GM06990 (cell line): ENCODE results near the gene CATSPER3.

ENCODE experiments used
- DNase-seq: peaks from one replicate; pipeline ENCODE4 v3.0.0-alpha.2; 2011; ENCODE audit not compliant: insufficient read length; ENCODE audit errors: extremely low read depth
- H3K27me3 ChIP-seq: replicated peaks from 2 replicates; pipeline ENCODE4 v1.6.0; 2011; ENCODE audit warnings: low read length; ENCODE audit not compliant: control insufficient read depth, insufficient read depth
- H3K36me3 ChIP-seq: 2 replicates; pipeline ENCODE4 v1.5.1; 2011; ENCODE audit warnings: low read length; ENCODE audit not compliant: control insufficient read depth, insufficient read depth
- H3K4me3 ChIP-seq: replicated peaks from 2 replicates; pipeline ENCODE4 v1.5.1; 2011; ENCODE audit warnings: low read depth, mild to moderate bottlenecking, control low read depth, low read length
- TF ChIP-seq, protein P1 (sequence below): IDR thresholded peaks from 2 replicates; pipeline ENCODE4 v1.5.1; 2011; ENCODE audit warnings: low read length, control low read depth, mild to moderate bottlenecking, inconsistent platforms; ENCODE audit not compliant: insufficient read depth, poor library complexity, severe bottlenecking

Gene CATSPER3

DNA sequence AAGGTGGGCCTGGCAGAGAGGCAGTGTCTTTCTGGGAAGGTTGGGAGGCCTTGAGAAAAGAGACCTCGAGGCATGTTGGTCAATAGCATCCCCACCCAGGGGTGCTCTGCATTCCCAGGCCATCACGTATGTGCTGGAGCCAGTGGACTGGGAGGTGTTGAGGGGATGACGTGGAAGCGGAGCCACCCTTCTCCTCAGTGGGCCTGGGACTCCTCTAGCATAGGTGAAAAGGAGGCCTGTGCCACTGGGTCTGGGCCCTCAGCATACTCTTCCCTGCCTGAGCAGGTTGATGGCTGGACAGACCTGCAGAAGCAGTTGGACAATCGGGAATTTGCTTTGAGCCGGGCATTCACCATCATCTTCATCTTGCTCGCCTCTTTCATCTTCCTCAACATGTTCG, 40.8 kb downstream of the CATSPER3 start:
- H3K27me3 ChIP-seq = no peaks in the 10 kb centered on the region; the same call in 1 of the 2 replicates
- TF ChIP-seq, protein P1, sequence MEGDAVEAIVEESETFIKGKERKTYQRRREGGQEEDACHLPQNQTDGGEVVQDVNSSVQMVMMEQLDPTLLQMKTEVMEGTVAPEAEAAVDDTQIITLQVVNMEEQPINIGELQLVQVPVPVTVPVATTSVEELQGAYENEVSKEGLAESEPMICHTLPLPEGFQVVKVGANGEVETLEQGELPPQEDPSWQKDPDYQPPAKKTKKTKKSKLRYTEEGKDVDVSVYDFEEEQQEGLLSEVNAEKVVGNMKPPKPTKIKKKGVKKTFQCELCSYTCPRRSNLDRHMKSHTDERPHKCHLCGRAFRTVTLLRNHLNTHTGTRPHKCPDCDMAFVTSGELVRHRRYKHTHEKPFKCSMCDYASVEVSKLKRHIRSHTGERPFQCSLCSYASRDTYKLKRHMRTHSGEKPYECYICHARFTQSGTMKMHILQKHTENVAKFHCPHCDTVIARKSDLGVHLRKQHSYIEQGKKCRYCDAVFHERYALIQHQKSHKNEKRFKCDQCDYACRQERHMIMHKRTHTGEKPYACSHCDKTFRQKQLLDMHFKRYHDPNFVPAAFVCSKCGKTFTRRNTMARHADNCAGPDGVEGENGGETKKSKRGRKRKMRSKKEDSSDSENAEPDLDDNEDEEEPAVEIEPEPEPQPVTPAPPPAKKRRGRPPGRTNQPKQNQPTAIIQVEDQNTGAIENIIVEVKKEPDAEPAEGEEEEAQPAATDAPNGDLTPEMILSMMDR = no peak
- no peak overlapping the region for H3K4me3 ChIP-seq
- DNase-seq = no peak
- no peaks in the 10 kb centered on the region for H3K36me3 ChIP-seq

DNA sequence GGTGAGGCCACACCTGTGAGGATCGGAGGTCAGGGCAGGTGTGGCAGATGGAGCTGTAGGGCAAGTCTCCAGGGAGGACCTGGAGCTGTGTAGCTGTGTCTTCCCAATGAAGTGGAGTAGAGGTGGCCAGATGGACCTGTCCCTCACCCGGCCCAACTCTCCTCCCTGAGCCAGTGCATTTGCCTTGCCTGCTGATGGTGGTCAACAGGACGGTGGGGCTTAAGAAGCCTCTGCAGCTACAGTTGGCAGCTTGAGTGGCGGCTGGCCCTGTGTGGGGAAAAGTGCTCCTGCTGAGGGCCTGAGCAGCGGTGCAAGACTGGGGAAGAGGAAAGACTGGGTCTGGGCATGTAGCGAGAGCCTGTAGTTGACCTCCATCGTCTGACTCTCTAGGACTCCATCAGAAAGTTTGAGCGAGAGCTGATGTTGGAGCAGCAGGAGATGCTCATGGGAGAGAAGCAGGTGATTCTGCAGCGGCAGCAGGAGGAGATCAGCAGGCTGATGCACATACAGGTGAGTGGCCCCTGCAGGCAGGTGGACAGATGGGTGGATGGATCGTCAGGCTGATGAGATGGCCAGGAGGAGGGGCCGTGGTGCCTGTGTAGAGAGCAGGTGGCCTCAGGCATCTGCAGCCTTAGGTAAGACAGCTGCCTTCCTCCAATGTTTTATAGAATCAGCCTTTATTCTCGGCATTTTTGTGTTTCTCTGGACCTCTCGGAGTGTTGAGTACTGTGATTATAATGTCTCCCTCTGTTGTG, 41.5 kb downstream of the CATSPER3 start:
- Histone ChIP-seq H3K4me3 (no peak overlapping the region), H3K36me3 (no peaks in the 10 kb centered on the region), H3K27me3 (no peaks in the 10 kb centered on the region; the same call in 1 of the 2 replicates)
- TF ChIP-seq, protein P1 = no peak
- DNase-seq = no peak

DNA sequence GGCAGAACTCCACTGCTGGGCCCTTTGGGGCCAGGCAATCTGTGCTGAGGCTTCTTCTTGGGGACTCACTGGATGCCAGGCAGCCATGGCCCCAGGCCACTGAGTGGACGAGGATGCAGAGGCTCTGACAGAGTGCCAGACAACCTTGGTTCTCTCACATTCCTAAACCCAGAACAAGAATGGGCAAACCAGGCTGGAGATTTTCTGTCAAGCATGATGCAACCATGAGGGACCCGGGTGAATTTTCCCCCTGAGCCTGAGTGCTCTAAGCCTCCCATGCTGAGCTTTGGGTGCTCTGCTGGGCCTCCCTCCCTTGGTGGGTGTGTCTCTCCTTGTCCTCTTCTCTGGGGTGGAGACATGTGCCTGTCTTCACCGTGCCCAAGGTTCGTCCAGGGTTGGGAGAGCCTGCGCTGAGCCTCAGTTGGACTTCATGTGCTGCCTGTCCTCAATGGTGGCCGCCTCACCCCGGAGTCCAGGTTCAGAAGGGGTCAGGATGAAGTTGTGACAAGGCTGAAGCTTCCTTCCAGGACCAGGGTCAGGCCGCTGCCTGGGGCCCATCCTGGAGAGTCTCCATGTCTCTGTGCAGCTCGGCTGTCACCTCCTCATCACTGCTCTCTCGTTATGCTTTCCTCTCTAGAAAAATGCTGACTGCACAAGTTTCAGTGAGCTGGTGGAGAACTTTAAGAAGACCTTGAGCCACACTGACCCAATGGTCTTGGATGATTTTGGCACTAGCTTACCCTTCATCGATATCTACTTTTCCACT, 42.2 kb downstream of the CATSPER3 start:
- no peak overlapping the region for H3K4me3 ChIP-seq
- TF ChIP-seq, protein P1 = no peak
- H3K36me3 ChIP-seq = no peaks in the 10 kb centered on the region
- no peak for DNase-seq
- H3K27me3 ChIP-seq = no peaks in the 10 kb centered on the region; the same call in 1 of the 2 replicates

DNA sequence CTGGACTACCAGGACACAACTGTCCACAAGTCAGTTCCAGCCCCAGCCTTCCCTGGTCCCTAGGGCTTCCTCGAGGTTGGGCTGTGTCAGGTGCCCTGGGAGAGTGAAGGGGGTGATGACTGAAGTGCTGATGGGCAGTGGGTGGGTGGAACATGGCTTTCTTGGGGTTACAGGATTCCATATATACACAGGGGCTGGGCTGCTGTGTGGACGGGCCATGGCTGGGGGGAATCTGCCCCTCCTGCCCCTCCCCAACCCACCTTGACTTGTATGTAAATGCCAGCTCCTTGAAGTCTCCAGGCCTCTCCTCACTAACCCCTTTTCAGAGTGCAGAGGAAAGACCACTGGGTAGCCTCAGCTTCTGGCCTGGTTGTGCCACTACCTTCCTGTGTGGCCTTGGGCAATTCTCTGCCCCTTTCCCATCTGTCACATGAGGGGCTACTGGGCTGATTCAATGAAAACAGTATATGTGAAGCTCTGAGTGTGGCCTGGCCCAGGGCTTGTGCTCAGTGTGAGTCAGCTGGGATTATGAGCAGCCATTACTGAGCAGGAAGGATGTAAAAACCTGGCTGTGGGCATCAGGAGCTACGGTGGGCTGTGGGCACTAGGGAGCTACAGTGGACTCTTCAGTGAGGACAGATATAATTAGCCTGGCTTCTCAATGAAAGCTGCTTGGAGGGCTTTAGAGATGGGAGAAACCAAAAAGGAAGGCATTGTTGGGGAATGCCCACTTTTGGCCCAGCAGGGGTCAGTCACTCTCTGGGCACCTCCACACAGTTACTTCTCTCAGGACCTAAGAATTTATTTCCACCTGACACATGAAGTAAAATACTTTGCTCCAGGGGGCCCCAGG, 43.0 kb downstream of the CATSPER3 start:
- no peaks in the 10 kb centered on the region; the same call in 1 of the 2 replicates for H3K27me3 ChIP-seq
- no peak for DNase-seq
- H3K4me3 ChIP-seq = no peak overlapping the region
- TF ChIP-seq, protein P1 = no peak
- no peaks in the 10 kb centered on the region for H3K36me3 ChIP-seq

DNA sequence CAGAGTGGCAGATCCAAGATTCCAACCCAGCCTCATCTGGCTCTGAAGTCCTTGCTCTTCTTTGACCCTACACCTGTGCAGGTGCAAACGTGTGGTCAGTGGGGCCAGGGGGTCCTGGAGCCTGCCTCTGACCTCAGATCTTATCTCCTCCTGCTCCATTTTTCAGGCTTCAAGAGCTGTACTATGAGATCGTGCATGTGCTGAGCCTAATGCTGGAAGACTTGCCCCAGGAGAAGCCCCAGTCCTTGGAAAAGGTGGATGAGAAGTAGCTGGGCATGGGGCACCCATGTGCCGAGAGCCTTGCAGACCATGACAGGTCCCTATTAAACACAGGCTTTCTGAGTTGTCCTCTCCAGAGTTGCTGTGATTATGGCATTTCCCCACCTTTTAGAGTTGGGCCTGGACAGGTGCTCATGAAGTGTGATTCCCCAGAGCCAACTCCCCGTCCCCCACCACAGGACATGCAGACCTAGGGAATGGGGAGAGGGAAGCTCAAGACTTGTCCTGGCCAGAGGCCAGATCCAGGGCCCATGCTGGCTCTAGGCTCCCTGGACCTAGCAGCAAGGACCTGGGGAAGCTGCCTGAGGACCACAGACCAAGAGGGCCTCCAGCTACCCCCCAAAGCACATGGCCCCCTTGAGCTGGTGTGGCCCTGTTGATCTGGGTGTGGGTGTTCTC, 43.8 kb downstream of the CATSPER3 start:
- Histone ChIP-seq H3K27me3 (no peaks in the 10 kb centered on the region), H3K36me3 (no peaks in the 10 kb centered on the region), H3K4me3 (no peak overlapping the region)
- TF ChIP-seq, protein P1 = no peak
- DNase-seq = no peak
